ENCODE results near the gene NACC1. TPM values are rescaled to one million over a fixed set of nuclear protein-coding genes. Genes with fewer than 3 reads are reported as not detected.
A peak's percentile ranks its signal among the peaks of the same experiment; 100 is the strongest.

Gene NACC1
- total RNA-seq, 1 donor from 2014 or later = 35.2 TPM

GRCh38 chr19:13087795-13088537 is 30.1 kb upstream of the NACC1 start:
- ATAC-seq (no peak), DNase-seq (no peak)
- Histone ChIP-seq H3K4me1 (peaks cover 42% of the 10 kb centered on the region), H3K27me3 (ENCODE audit: low read depth) (no peaks in the 10 kb centered on the region), H3K9me3 (no peaks in the 10 kb centered on the region), H3K36me3 (peaks cover 50% of the 10 kb centered on the region), H3K4me3 (no peak overlapping the region), H3K27ac (no peak overlapping the region)
- intact Hi-C loops (cut with DNase I) = no loop called here
- no peak for TF ChIP-seq CTCF (IDR thresholded peaks at IDR 0.05)

GRCh38 chr19:13089139-13089856 is 28.8 kb upstream of the NACC1 start:
- intact Hi-C loops (cut with DNase I) = no loop called here
- DNase-seq (no peak), ATAC-seq (no peak)
- no peak overlapping the region for H3K4me3 ChIP-seq
- peaks cover 44% of the 10 kb centered on the region for H3K36me3 ChIP-seq
- H3K4me1 ChIP-seq = peaks cover 55% of the 10 kb centered on the region
- no peak for TF ChIP-seq CTCF (IDR thresholded peaks at IDR 0.05)
- H3K27me3 ChIP-seq (ENCODE audit: low read depth) = no peaks in the 10 kb centered on the region
- H3K9me3 ChIP-seq = no peaks in the 10 kb centered on the region
- peak overlapping the region; percentile 34 for H3K27ac ChIP-seq

GRCh38 chr19:13089857-13090507 is 28.1 kb upstream of the NACC1 start:
- TF ChIP-seq CTCF (IDR thresholded peaks at IDR 0.05) = no peak
- intact Hi-C loops (cut with DNase I) = no loop called here
- H3K4me3 ChIP-seq = no peak overlapping the region
- H3K27me3 ChIP-seq (ENCODE audit: low read depth) = no peaks in the 10 kb centered on the region
- no peak for ATAC-seq
- no peak for DNase-seq
- H3K27ac ChIP-seq = peak overlapping the region; percentile 34
- H3K9me3 ChIP-seq = no peaks in the 10 kb centered on the region
- H3K36me3 ChIP-seq = peaks cover 47% of the 10 kb centered on the region
- H3K4me1 ChIP-seq = peaks cover 61% of the 10 kb centered on the region

GRCh38 chr19:13090511-13091231 is 27.4 kb upstream of the NACC1 start:
- no peak for TF ChIP-seq CTCF (IDR thresholded peaks at IDR 0.05)
- H3K4me3 ChIP-seq = no peak overlapping the region
- DNase-seq (no peak), ATAC-seq (no peak)
- peak overlapping the region; percentile 34 for H3K27ac ChIP-seq
- peaks cover 52% of the 10 kb centered on the region for H3K36me3 ChIP-seq
- no peaks in the 10 kb centered on the region for H3K27me3 ChIP-seq (ENCODE audit: low read depth)
- H3K9me3 ChIP-seq = no peaks in the 10 kb centered on the region
- H3K4me1 ChIP-seq = peaks cover 60% of the 10 kb centered on the region
- intact Hi-C loops (cut with DNase I) = no loop called here

Data from lower lobe of right lung (tissue), 2 donors.